ENCODE data around the gene CFAP299.
A peak's percentile ranks its signal among the peaks of the same experiment; 100 is the strongest.

The CFAP299 gene

DNA sequence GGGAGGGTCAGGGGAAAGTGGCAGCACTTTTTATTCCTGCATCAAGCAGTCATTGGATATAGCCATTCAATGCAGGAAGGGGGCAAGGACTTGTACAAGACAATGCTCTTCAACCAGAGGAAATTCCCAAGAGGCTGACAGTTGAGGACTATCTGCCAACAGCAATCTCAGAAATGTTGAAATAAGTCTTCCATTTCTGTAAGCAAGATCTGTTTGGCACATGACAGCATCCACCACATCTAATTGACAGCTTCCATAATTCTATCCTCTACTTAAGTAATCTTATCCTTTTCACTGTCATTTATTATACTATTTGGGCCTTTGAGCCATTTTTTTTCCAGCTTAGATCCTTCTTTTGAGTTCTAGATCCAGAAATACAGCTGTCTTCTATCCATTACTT, 110.7 kb downstream of the CFAP299 start:
- peaks cover 7% of the 10 kb centered on the region for H3K4me1 ChIP-seq (ENCODE audit: insufficient read depth, poor library complexity, severe bottlenecking)
- H3K36me3 ChIP-seq (ENCODE audit: low read depth), result no peaks in the 10 kb centered on the region
- H3K27me3 ChIP-seq (ENCODE audit: insufficient read depth, poor library complexity, severe bottlenecking), result no peaks in the 10 kb centered on the region
- peak overlapping the region; percentile 71 for H3K27ac ChIP-seq (ENCODE audit: poor library complexity, severe bottlenecking)
- H3K9me3 ChIP-seq (ENCODE audit: severe bottlenecking), result no peaks in the 10 kb centered on the region
- H3K4me3 ChIP-seq (ENCODE audit: severe bottlenecking), result no peak overlapping the region
- DNase-seq (ENCODE audit: low spot score) (no peak), ATAC-seq (ENCODE audit: low read depth) (peak; percentile 50)
- no peak for TF ChIP-seq CTCF (IDR thresholded peaks at IDR 0.05; ENCODE audit: poor library complexity, severe bottlenecking)

GRCh38 chr4:80446664-80447063, 111.1 kb downstream of the CFAP299 start:
- no peaks in the 10 kb centered on the region for H3K36me3 ChIP-seq (ENCODE audit: low read depth)
- H3K4me3 ChIP-seq (ENCODE audit: severe bottlenecking), result no peak overlapping the region
- no peaks in the 10 kb centered on the region for H3K9me3 ChIP-seq (ENCODE audit: severe bottlenecking)
- peak; percentile 87 for ATAC-seq (ENCODE audit: low read depth)
- peaks cover 7% of the 10 kb centered on the region for H3K4me1 ChIP-seq (ENCODE audit: insufficient read depth, poor library complexity, severe bottlenecking)
- no peak for DNase-seq (ENCODE audit: low spot score)
- H3K27ac ChIP-seq (ENCODE audit: poor library complexity, severe bottlenecking), result peak overlapping the region; percentile 71
- no peaks in the 10 kb centered on the region for H3K27me3 ChIP-seq (ENCODE audit: insufficient read depth, poor library complexity, severe bottlenecking)
- no peak for TF ChIP-seq CTCF (IDR thresholded peaks at IDR 0.05; ENCODE audit: poor library complexity, severe bottlenecking)

- Histone ChIP-seq H3K27ac (ENCODE audit: poor library complexity, severe bottlenecking) (peak overlapping the region; percentile 71), H3K36me3 (ENCODE audit: low read depth) (no peaks in the 10 kb centered on the region), H3K4me3 (ENCODE audit: severe bottlenecking) (no peak overlapping the region), H3K9me3 (ENCODE audit: severe bottlenecking) (no peaks in the 10 kb centered on the region), H3K4me1 (ENCODE audit: insufficient read depth, poor library complexity, severe bottlenecking) (peaks cover 14% of the 10 kb centered on the region), H3K27me3 (ENCODE audit: insufficient read depth, poor library complexity, severe bottlenecking) (no peaks in the 10 kb centered on the region)
- no peak for TF ChIP-seq CTCF (IDR thresholded peaks at IDR 0.05; ENCODE audit: poor library complexity, severe bottlenecking)
- ATAC-seq (ENCODE audit: low read depth), result no peak
- DNase-seq (ENCODE audit: low spot score), result no peak
These were observed 112.0 kb downstream of the CFAP299 start for GRCh38 chr4:80447493-80447892.

DNA sequence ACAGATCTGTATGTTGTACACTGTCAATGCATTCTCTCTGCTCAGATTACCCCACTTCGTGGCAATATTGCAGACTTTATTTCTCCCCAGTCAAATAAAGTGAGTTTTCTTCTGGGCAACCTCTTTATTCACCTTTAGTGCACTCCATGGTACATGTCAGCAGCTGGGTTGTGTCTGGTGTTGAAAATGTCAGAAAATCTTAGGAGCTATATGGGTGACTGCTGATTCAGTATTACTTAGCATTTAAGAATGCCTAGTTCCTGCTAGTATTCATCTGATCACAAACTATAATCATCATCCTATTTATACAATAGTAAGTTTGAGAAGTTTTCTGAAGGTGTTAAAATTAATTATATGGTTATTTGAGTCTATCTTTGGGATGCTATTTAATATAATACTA, 112.5 kb downstream of the CFAP299 start:
- ATAC-seq (ENCODE audit: low read depth), result no peak
- no peak for DNase-seq (ENCODE audit: low spot score)
- Histone ChIP-seq H3K4me1 (ENCODE audit: insufficient read depth, poor library complexity, severe bottlenecking) (peaks cover 18% of the 10 kb centered on the region), H3K27me3 (ENCODE audit: insufficient read depth, poor library complexity, severe bottlenecking) (no peaks in the 10 kb centered on the region), H3K27ac (ENCODE audit: poor library complexity, severe bottlenecking) (no peak overlapping the region), H3K36me3 (ENCODE audit: low read depth) (no peaks in the 10 kb centered on the region), H3K4me3 (ENCODE audit: severe bottlenecking) (no peak overlapping the region), H3K9me3 (ENCODE audit: severe bottlenecking) (no peaks in the 10 kb centered on the region)
- TF ChIP-seq CTCF (IDR thresholded peaks at IDR 0.05; ENCODE audit: poor library complexity, severe bottlenecking), result no peak

GRCh38 chr4:80452055-80452454, 116.5 kb downstream of the CFAP299 start:
- Histone ChIP-seq H3K36me3 (ENCODE audit: low read depth) (no peaks in the 10 kb centered on the region), H3K9me3 (ENCODE audit: severe bottlenecking) (no peaks in the 10 kb centered on the region), H3K27me3 (ENCODE audit: insufficient read depth, poor library complexity, severe bottlenecking) (no peaks in the 10 kb centered on the region), H3K4me3 (ENCODE audit: severe bottlenecking) (no peak overlapping the region), H3K27ac (ENCODE audit: poor library complexity, severe bottlenecking) (peak overlapping the region; percentile 94), H3K4me1 (ENCODE audit: insufficient read depth, poor library complexity, severe bottlenecking) (peaks cover 27% of the 10 kb centered on the region)
- TF ChIP-seq CTCF (IDR thresholded peaks at IDR 0.05; ENCODE audit: poor library complexity, severe bottlenecking), result no peak
- ATAC-seq (ENCODE audit: low read depth), result no peak
- no peak for DNase-seq (ENCODE audit: low spot score)

Measured in RWPE2 (cell line).